NCI-H1105 (cell line): ENCODE data around the gene COLEC12.

Source experiments
- DNase-seq: peaks from one replicate; lab custom pipeline; 2025; lab: John Stamatoyannopoulos, UW

COLEC12 gene

DNA sequence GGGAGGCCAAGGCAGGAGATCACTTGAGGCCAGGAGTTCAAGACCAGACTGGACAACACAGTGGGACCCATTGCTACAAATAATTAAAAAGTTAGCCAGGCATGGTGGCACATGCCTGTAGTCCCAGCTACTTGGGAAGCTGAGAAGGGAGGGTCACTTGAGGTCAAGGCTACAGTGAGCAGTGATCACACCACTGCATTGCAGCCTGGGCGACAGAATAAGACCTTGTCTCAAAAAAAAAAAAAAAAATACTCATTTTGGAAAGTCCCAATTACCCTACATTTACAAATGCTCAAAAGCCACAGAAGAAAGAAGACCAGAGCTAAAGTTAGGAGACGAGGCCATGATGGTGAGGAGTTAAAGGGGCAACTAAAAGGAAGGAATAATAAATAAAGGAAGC, 61.9 kb downstream of the COLEC12 start:
- no peak for DNase-seq

DNA sequence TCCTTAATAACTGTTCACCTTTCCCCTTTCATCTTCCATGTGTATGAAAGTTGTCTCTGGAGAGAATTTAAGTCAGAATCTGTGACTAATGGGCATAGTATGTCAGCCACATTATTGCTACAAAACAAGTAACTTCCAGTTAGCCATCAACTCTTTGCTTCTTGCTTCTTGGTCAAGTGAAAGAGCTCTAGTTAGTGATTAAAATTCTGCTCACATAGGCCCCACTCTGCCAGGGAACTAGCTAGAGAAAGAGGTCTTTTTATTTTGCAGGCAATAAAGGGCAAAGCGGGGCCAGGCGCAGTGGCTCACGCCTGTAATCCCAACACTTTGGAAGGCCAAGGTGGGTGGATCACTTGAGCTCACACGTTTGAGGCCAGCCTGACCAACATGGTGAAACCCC, 64.6 kb downstream of the COLEC12 start:
- no peak for DNase-seq

DNA sequence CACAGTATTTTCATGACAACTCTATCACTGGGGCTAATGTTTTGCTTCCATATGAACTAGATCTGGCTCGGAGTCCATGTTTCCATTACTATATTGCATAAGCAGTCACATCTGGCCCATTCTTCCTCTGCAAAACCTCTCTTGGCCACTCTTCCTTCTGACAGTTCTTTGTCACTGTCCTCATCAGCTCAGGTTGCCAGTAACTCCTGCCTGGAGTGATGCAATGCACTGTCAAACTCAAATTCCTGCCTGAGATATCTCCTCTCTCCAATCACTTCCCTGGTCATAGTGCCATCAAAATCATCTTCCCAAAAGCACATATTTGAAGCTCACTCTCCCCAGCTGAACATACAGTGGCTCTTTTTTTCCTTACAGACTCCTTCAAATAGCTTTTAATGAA, 66.1 kb downstream of the COLEC12 start:
- no peak for DNase-seq

DNA sequence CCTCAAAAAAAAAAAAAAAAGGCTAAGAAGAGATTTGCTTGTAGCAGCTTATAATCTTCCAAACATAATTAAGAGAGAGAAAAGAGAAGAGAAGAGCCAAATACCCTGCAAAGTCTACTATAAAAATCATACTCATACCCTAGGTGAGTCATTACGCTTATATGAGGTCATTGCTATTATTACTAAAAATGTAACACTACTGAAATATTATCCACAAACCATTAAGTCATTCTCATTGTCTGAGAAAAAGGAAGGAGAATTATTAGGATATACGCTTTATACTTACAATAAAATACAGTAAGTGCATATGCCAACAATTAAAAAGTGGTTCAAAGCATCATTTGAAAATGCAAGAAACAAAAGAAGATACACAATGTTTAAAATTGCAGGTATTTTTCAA, 66.5 kb downstream of the COLEC12 start:
- DNase-seq, result no peak

DNA sequence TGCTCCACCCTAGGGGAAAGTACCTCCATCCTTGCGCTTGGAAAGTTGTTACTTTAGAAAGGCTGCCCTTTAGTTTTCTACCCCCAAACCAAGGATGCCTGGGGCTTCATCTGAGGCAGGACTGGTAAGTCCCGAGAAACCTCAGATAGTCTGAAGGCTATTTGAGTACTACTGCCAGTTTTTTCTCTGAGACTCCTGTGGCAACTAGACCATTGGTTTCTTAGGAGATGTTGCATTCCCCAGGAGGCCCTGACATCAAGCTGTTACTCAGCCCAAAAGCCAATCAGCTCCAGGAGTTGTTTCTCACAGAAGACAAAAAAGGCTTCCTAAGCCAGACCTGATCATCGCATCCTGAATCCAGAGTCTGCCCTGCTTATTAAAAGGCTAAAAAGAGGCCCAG, 67.2 kb downstream of the COLEC12 start:
- no peak for DNase-seq

DNA sequence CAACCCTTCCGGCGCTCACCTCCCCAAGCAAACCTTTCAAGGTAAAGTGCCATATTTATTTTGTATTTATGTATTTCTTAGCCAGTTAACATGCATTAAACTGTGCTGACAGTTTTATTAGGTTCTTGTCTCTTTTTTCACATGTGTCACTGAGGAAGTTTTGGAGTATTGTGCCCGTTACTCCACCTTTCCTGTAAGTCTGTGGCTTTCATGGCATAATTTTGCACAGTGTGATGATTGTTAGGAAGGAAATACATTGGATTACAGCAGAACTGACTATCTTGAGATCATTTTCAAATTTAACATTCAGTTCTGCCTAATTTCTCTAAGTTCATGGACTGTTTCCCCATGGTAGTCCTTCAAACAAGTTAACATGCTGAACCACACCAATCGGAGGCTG, 67.7 kb downstream of the COLEC12 start:
- no peak for DNase-seq

DNA sequence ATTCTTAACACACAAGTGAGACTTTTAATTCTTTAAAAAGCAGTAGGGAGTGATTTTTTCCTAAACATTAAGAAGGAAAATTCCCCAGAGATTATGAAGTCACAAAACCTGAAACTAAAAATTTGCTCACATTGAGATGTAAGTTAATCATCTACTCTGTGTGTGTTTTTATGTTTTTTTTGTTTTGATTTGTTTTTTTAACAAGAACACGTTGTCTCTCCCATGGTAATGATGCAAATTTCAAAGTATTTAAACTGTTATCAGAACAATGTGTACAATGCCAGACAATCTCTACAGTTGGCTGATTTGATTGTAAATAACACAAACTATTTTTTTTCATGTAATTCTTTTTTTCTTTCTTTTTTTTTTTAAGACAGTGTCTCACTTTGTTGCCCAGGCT, 71.5 kb downstream of the COLEC12 start:
- DNase-seq, result no peak

DNA sequence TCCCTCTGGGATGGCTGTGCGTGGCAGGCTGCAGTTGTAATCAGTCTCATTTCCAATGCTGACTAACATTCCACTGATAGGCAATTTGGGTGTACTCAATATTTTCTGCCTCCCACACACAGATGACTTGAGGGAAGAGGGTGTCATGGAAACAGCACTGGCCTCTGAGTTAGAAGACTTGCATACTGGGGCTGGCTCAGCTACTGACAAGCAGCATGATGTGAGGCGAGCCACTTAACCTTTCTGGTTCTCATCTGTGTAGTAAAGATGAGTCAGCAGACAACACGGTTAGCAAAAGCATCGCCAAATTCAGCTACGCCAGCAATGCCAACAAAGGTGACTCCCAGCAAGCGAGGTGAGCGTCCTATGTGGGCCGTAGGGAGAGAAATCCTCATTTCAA, 73.5 kb downstream of the COLEC12 start:
- DNase-seq, result no peak

DNA sequence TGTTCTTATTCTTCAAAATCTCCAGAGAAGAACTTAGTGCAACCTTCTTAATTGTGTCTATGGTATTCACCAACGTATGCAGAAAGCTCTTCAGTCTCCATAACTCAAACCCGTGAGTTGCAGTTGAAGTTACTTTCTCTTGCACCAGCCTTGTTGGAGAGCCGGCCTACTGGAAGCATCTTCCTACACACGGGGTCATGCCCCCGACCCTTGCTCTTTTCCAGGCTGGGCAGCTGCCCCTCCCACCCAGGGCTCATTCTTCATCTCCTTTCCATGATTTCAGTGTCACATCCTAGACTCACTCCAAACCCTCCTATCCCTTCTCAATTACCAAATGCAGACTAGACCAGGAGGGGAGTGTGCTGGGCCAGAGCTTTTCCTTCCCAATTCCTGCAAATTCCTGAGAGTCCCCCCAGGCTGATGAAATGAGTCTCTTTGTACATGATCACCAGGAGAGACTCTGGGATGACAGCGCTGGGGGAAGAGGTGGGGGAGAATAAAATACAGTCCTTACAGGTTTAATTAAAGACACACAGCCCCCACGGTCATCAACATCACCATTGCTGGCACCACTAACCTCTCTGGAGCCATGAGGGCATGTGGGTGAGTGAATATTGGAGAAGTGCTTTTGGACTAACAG, 75.3 kb downstream of the COLEC12 start:
- no peak for DNase-seq

DNA sequence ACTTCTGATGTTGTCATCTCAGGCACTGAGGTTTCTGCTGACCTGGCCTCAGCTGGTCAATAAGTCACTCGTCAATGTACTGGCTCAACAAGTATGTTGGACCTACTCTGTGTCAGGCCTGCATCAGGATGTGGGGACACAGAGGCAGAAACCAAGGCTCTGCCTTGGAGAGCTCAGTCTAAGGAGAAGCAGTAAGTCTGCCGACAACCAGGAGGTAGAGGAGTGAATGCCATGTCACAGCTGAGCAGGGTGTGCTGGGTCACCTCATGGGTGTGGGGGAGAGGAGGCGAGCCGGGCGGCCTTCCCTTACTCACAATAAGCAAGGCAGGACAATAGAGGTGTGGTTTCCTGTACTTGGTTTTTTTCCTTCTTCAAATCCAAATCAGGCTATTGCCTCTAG, 75.8 kb downstream of the COLEC12 start:
- no peak for DNase-seq

DNA sequence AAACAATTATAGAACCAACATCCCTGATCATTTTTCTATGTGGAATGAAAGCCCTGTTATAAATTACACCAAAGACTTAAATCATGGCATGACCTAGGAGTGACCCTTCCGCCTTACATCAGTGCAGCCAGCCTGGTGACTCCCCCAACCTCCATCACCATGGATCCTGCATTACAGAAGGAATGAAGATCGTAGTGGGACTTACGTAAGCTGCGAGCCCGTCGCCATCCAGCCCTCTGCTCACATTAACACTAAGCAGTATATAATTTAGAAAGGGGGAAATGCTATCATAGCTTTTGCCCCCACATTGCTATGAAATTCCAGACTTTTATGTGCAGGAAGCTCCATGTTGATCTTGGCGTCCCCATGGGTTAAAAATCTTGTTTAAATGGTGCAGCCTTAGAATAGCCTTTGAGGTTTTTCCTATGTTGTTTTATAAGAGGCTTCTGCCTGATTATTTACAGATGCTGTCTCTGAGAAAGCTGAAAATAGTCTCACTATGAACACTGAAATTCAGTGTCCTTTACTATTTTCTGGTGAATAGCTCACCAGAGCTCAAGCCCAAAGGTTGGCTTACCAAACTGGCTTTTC, 76.3 kb downstream of the COLEC12 start:
- no peak for DNase-seq

DNA sequence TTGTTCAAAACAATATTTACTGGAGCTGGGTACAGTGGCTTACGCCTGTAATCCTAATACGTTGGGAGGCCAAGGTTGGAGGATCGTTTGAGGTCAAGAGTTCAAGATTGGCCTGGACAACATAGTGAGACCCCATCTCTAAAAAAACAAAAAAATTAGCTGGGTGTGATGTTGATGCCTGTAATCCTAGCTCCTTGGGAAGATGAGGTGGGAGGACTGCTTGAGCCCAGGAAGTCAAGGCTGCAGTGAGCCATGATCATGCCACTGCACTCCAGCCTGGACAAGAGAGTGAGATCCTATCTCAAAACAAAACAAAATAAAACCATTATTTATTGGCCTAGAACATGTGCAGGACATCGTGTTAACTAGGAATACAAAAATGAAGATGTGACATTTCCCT, 77.5 kb downstream of the COLEC12 start:
- DNase-seq, result no peak

DNA sequence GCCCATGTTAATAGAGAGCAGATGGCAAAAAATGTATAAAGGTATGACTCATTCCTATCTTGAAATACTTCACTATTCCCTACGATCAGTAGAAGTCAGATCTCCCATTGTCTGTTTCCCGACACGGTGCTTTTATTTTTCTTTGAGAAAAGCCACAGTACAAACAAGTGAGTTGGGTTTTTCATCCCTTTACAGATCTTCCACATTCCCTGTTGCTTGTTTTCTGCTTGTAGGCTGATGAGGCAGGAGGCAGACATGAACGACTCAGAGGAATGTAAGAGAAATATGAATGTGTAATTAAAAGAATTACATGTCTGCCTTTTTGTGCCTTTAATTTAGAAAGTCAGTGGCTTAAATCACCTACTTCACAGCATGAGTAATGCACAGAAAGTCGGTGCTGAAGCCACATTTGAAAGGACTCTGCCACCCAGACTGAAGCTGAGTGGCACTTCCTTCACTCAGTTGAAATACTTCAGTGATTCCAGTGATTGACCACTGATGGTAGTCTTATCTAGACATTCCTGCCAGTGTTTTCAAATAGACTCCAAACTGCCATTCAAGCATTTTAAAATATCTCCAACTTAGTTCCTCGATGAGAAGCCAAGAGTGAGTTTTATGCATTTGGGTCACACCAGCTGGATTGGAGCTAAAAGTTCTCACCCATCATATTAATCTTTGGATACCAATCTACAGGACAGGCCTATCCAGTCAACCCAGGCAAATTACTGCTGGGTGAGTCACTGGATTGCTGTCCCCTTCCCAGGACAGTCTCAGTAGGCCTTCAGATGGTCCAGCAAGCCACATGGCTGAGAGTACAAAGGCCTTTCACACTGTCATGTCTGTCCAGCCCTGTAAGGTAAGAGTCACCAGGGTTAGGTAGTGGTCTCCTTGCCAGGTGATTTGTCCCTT, 79.0 kb downstream of the COLEC12 start:
- no peak for DNase-seq

DNA sequence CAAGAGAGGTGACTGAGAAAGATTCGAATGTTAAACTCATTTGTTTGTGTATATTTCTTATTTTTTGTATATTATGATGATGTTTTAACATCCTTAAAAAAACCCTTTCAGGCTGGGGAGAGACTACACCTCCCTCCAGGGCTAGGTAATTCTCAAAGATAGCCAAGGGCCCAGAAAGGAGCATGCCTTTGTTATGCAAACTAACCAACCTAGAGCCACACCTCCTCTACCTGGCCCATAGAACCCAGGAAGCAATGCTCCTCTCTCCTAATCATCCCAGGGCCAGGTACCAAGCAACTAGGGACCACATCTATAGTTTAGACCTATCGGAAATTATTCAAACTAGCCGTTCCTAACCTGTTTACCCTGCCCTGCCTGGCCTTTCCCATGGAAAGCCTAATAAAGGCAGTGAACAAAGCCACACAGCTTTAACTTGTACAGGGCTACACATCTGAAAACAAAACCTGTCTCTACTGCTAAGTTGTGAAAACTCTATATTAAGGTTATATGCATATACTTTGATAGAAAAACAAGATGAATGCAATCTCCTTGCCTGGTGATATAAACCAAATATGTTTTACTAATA, 79.7 kb downstream of the COLEC12 start:
- DNase-seq, result no peak

DNA sequence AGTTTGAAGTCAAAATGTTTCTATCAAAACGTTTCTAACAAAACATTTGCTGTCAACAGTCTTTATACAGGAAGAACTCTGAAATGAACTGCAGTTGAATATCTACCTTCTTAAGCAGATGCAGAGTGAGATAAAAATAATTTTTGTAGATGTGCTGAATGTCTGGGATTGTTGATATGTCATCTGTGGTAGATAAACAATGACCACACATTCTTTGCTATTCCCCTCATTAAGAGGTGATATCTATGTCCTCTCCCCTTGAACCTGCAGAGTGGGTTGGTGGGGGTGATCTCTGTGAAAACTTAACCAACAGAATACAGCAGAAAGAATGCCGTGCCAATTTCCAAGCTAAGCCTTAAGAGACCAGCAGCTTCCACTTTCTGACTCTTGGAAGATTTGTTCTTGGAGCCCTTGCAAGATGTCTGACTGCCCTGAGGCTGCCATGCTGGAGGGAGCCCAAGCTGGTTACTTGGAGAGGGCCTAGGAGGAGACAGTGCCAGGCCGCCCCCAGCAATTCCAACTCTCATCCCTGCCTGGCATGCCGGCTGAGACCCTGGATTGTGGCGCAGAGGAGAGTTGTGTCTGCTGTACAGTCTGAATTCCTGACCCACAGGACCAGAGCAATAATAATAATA, 80.8 kb downstream of the COLEC12 start:
- DNase-seq, result no peak

DNA sequence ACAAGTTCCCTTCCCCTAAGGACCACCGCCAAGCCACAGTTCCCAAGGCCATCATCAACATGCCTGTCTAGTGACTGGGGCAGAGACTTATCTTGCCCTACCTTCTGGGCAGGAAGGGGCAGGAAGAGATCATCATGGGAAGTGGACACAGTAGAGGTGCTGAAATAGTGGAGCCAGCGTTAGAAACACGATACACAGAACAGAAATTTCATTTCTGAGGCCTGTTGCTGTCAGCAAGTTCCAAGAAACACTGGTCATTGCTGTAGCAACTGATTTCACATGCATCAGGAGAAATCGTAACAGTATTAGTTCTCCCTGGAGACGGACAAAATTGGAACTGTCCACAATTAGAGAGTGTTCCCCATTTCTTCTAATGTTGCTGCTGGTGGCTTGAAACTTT, 83.0 kb downstream of the COLEC12 start:
- no peak for DNase-seq

DNA sequence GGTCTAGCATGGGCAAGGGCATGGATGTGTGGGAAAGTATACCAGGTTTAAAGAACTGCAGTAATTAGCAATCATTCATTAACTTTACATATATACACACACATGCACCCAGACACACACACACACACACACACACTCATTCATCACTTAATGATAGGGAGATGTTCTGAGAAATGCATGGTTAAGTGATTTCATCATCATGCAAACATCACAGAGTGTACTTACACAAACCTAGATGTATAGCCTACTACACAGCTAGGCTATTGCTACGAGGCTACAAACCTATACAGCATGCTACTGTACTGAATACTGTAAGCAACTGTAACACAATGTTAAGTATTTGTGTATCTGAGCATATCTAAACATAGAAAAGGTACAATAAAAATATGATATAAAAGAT, 83.6 kb downstream of the COLEC12 start:
- DNase-seq, result no peak

DNA sequence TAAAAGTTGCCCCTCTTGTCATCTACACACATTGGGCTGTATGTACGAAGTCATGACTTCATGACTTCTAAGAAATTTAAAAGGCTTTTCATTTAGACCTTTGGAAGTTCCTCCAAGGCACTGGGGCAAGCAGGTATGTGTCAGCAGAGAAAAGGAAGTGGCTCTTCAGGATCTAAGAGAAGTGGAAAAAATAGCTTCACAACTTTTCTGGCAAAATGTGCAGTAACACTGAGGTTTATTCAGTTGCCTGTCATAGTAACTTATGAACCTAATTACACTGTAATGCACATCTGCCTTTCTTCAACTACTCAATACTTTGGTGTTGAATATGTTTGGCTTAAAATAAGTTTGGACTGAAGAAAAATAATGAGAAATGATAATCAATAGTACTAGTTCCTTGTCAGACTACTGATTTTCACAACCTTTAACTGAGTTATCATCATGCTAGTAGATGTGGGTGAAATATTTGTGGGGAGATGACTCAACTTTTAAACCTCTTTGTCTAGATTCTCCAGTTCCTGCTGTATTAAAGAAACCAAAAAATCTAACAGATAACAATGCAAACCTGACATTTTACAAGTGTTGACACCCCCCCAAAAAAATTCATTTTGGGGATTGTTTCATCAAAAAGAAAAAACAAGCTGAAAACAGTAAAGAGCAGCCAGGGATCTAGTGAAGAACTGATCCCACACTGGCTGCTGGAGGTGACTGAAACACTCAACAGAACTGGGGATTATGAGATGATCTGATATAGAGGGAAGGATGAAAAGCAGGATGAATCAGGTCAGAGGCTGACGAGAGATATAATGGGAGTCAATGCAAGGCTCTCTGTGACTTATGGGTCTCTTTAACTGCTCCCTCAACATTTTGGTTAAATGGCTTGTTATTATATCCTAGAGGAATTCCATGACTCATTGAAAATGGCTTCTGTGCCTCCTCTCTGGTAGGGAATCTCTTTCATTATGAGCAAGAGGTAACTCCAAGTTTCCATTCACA, 84.6 kb downstream of the COLEC12 start:
- DNase-seq, result no peak

DNA sequence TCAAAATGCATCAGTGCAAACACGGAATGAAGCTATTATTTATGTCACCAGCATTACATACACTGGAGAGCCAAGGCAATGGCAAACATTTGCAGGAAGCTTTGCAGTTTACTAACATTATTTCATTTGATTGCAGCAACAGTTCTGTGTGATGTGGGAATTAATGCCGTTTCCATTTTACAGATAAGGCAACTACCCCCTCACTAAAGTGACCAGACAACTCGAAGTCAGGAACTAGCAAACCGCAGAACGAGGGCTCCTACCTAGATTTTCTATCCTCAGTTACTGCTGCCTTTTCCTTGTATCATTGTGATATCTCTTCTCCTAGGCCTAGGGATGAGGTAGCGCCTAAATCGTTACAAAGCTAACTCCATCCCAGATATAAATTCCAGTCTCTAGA, 85.5 kb downstream of the COLEC12 start:
- DNase-seq, result no peak

DNA sequence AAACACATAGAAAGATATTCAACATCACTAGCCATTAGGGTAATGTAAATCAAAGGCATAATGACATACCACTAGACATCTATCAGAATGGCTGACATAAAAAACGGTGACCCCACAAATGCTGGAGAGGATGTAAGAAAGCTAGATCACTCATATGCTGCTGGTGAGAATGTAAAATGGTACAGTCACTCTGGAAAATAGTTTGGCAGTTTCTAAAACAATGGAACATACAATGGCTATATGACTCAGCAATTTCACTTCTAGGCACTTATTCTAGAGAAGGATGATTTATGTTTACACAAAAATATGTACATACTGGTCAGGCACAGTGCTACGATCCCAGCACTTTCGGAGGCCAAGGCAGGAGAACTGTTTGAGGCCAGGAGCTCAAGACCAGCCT, 87.3 kb downstream of the COLEC12 start:
- DNase-seq, result no peak

DNA sequence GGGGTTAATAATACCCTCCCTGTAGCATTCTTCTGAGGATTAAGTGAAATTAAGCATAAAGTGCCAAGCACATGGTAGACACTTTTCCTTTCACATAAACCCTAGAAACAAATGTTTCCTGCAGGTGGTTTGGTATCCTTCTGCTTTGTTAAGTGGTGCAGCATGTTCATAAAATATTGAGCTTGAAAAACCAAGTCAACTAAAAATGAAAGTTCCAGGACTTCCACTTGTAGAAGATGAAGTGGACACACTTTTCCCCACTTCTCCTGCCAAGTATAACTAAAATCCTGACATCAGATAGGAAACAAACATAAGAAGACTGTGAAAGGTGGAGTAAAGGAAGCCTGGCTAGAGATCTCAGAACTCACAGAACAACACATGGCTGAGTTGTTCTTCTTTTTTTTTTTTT, 90.5 kb downstream of the COLEC12 start:
- no peak for DNase-seq
